Stimulated activated CD8-positive, alpha-beta memory T cell treated with anti-CD3 and anti-CD28 coated beads, Interleukin-4, amount 100 ng/mL, for 24 hours (primary cell): Measurements from ENCODE around the gene SELENON.

Experiments
- DNase-seq: peaks from one replicate; pipeline ENCODE4 v3.0.0-alpha.2; 2020; ENCODE audit warnings: low read depth

The SELENON gene

GRCh38 chr1:25864434-25864833 is 64.4 kb downstream of the SELENON start:
- DNase-seq, result no peak

GRCh38 chr1:25866288-25866687 is 66.3 kb downstream of the SELENON start:
- no peak for DNase-seq

- no peak for DNase-seq
Observed at GRCh38 chr1:25867210-25867991, 67.4 kb downstream of the SELENON start.
